K562 (cell line): Measurements from ENCODE around the gene SSR4. TPM values are rescaled to one million over a fixed set of nuclear protein-coding genes. Genes with fewer than 3 reads are reported as not detected.

Source experiments
- ADNP ChIP-seq: fragments of 200-800 bp; sonication (Bioruptor generic); IDR thresholded peaks from 2 replicates; pipeline ENCODE4 v1.6.1; 2016; ENCODE audit warnings: missing genetic modification characterization, missing compliant biosample characterization
- ARID1B ChIP-seq: fragments of 450-650 bp; IDR thresholded peaks from 2 replicates; pipeline ENCODE4 v1.6.1; 2016; ENCODE audit warnings: antibody characterized with exemption, mild to moderate bottlenecking, inconsistent platforms
- ARID4B ChIP-seq: sonication (generic); formaldehyde crosslinking; IDR thresholded peaks from 2 replicates; pipeline ENCODE4 v1.8.0; 2022; ENCODE audit warnings: mild to moderate bottlenecking, missing genetic modification reagents
- BHLHE40 ChIP-seq: IDR thresholded peaks from 2 replicates; pipeline ENCODE4 v1.6.1; 2011; ENCODE audit warnings: low read length, improper control_type of control experiment
- E2F8 ChIP-seq: fragments of 450-650 bp; IDR thresholded peaks from 2 replicates; pipeline ENCODE4 v1.7.1; 2018; ENCODE audit warnings: mild to moderate bottlenecking, low read depth; ENCODE audit not compliant: partially characterized antibody
- EZH2 ChIP-seq: IDR thresholded peaks from 2 replicates; pipeline ENCODE4 v1.6.1; 2012; ENCODE audit warnings: low read depth, mild to moderate bottlenecking, inconsistent platforms, low read length, borderline replicate concordance
- GATAD2A ChIP-seq: fragments of 450-650 bp; IDR thresholded peaks from 2 replicates; pipeline ENCODE4 v1.6.1; 2017
- HCFC1 ChIP-seq: IDR thresholded peaks from 2 replicates; pipeline ENCODE4 v1.6.1; 2012; ENCODE audit warnings: low read depth, low read length, improper control_type of control experiment
- HMG20B ChIP-seq: fragments of 250-450 bp; sonication (Bioruptor Pico); IDR thresholded peaks from 2 replicates; pipeline ENCODE4 v1.5.0; 2021; ENCODE audit warnings: mild to moderate bottlenecking
- LARP7 ChIP-seq: fragments of 450-650 bp; IDR thresholded peaks from 2 replicates; pipeline ENCODE4 v1.6.1; 2016
- NCOA1 ChIP-seq: fragments of 450-650 bp; IDR thresholded peaks from 2 replicates; pipeline ENCODE4 v1.6.1; 2016; ENCODE audit warnings: low read depth
- PHB2 ChIP-seq: fragments of 450-650 bp; IDR thresholded peaks from 2 replicates; pipeline ENCODE4 v1.6.1; 2017; ENCODE audit warnings: low read depth
- SMARCA4 ChIP-seq: fragments of 450-650 bp; IDR thresholded peaks from 2 replicates; pipeline ENCODE4 v1.6.1; 2016
- SMARCC2 ChIP-seq: fragments of 450-650 bp; IDR thresholded peaks from 2 replicates; pipeline ENCODE4 v1.6.1; 2017; ENCODE audit warnings: antibody characterized with exemption, moderate library complexity, mild to moderate bottlenecking, low read depth
- SNRNP70 ChIP-seq: fragments of 200-400 bp; formaldehyde crosslinking; optimal IDR thresholded peaks from 2 replicates; pipeline ENCODE3; 2017; ENCODE audit warnings: low read depth, low read length
- ZFP30 ChIP-seq: fragments of 250-450 bp; sonication (Bioruptor Pico); IDR thresholded peaks from 2 replicates; pipeline ENCODE4 v1.8.0; 2022; ENCODE audit warnings: moderate library complexity, mild to moderate bottlenecking, inconsistent platforms, borderline replicate concordance
- ZNF282 ChIP-seq: sonication (generic); formaldehyde crosslinking; IDR thresholded peaks from 2 replicates; pipeline ENCODE4 v1.8.1; 2023; ENCODE audit warnings: missing genetic modification reagents
- polyA plus RNA-seq, 8 experiments: library from polyadenylated mRNA; depleted of rRNA in 4 of 8; stranded (reverse) in 5 of 8; unstranded in 3 of 8; fragments of >200 nt; fragmentation: Nextera tagmentation in 2 of 8; fragmentation: Illumina TruSeq in 1 of 8; extraction: Ambion mirVana in 2 of 8; extraction: Trizol in 1 of 8; gene quantifications; 2 replicates each; pipeline versions ENCODE4 v1.2.1 to v1.2.3, GENCODE V29; 2011 to 2014; ENCODE audit warnings: inconsistent platforms in 1 of 8, missing spikeins in 1 of 8
- total RNA-seq, 7 experiments: library from RNA; depleted of rRNA in 6 of 7; stranded (reverse); fragments of >200 nt in 6 of 7; fragmentation: Illumina TruSeq in 2 of 7; extraction: Trizol in 2 of 7; gene quantifications; 2 replicates each; pipeline versions ENCODE4 v1.2.1 to v1.2.3, GENCODE V29; 2011 to 2021; ENCODE audit warnings: low replicate concordance in 1 of 7
- TF ChIP-seq, protein P1 (sequence below): conservative IDR thresholded peaks from 2 replicates; pipeline ENCODE4 v1.6.1; 2011; ENCODE audit warnings: low read depth, mild to moderate bottlenecking, low read length; ENCODE audit not compliant: control insufficient read depth
- TF ChIP-seq, protein P2 (sequence below): fragments of 200-800 bp; sonication (Bioruptor generic); IDR thresholded peaks from 2 replicates; pipeline ENCODE4 v1.6.1; 2017; ENCODE audit warnings: missing genetic modification characterization, missing compliant biosample characterization

Gene SSR4
- total and polyA plus RNA-seq, 9 of the 15 experiments (the other 6 are each of a cell fraction or from before 2014, with no cell fraction given): 146 to 492 (median 272) TPM

- TF ChIP-seq, protein P1, sequence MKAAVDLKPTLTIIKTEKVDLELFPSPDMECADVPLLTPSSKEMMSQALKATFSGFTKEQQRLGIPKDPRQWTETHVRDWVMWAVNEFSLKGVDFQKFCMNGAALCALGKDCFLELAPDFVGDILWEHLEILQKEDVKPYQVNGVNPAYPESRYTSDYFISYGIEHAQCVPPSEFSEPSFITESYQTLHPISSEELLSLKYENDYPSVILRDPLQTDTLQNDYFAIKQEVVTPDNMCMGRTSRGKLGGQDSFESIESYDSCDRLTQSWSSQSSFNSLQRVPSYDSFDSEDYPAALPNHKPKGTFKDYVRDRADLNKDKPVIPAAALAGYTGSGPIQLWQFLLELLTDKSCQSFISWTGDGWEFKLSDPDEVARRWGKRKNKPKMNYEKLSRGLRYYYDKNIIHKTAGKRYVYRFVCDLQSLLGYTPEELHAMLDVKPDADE: 0 out of 2 replicates have a peak, but pooled peaks have one; percentile 24
- TF ChIP-seq ZNF282 (CRISPR knock-in tag) (no peak), EZH2 (no peak), SMARCA4 (no peak), HMG20B (CRISPR knock-in tag) (no peak), HCFC1 (peak; percentile 71), GATAD2A (no peak), ARID1B (no peak), LARP7 (no peak), NCOA1 (no peak), SMARCC2 (no peak), ARID4B (CRISPR knock-in tag) (peak; percentile 78; the same call in 1 of the 2 replicates), E2F8 (no peak), SNRNP70 (no peak), PHB2 (no peak), ZFP30 (CRISPR knock-in tag) (no peak), BHLHE40 (no peak), ADNP (no peak)
- TF ChIP-seq, protein P2, sequence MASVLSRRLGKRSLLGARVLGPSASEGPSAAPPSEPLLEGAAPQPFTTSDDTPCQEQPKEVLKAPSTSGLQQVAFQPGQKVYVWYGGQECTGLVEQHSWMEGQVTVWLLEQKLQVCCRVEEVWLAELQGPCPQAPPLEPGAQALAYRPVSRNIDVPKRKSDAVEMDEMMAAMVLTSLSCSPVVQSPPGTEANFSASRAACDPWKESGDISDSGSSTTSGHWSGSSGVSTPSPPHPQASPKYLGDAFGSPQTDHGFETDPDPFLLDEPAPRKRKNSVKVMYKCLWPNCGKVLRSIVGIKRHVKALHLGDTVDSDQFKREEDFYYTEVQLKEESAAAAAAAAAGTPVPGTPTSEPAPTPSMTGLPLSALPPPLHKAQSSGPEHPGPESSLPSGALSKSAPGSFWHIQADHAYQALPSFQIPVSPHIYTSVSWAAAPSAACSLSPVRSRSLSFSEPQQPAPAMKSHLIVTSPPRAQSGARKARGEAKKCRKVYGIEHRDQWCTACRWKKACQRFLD (CRISPR knock-in tag): no peak
These were observed at the start of gene SSR4, which contains the start of gene IDH3G (continued) for GRCh38 chrX:153794018-153794896.
